GM06990 (cell line): ENCODE data around the gene CSF2RB.

Experiments used
- DNase-seq: peaks from one replicate; pipeline ENCODE4 v3.0.0-alpha.2; 2011; ENCODE audit not compliant: insufficient read length; ENCODE audit errors: extremely low read depth
- H3K27me3 ChIP-seq: replicated peaks from 2 replicates; pipeline ENCODE4 v1.6.0; 2011; ENCODE audit warnings: low read length; ENCODE audit not compliant: control insufficient read depth, insufficient read depth
- H3K36me3 ChIP-seq: 2 replicates; pipeline ENCODE4 v1.5.1; 2011; ENCODE audit warnings: low read length; ENCODE audit not compliant: control insufficient read depth, insufficient read depth
- H3K4me3 ChIP-seq: replicated peaks from 2 replicates; pipeline ENCODE4 v1.5.1; 2011; ENCODE audit warnings: low read depth, mild to moderate bottlenecking, control low read depth, low read length
- CTCF ChIP-seq: IDR thresholded peaks from 2 replicates; pipeline ENCODE4 v1.5.1; 2011; ENCODE audit warnings: low read length, control low read depth, mild to moderate bottlenecking, inconsistent platforms; ENCODE audit not compliant: insufficient read depth, poor library complexity, severe bottlenecking

The CSF2RB gene

GRCh38 chr22:36904260-36904880, 9.1 kb upstream of the CSF2RB start:
- Histone ChIP-seq H3K36me3 (no peaks in the 10 kb centered on the region), H3K27me3 (no peaks in the 10 kb centered on the region), H3K4me3 (no peak overlapping the region)
- DNase-seq: no peak
- peak; percentile 10 for TF ChIP-seq CTCF

GRCh38 chr22:36907253-36908195, 5.9 kb upstream of the CSF2RB start:
- no peaks in the 10 kb centered on the region for H3K27me3 ChIP-seq
- DNase-seq: no peak
- no peak overlapping the region for H3K4me3 ChIP-seq
- TF ChIP-seq CTCF: no peak
- no peaks in the 10 kb centered on the region for H3K36me3 ChIP-seq

- TF ChIP-seq CTCF: no peak
- DNase-seq: no peak
- H3K27me3 ChIP-seq: no peaks in the 10 kb centered on the region
Observed at GRCh38 chr22:36910461-36910860, 3.0 kb upstream of the CSF2RB start.

GRCh38 chr22:36911887-36912661, 1.4 kb upstream of the CSF2RB start:
- Histone ChIP-seq H3K36me3 (no peaks in the 10 kb centered on the region), H3K27me3 (no peaks in the 10 kb centered on the region), H3K4me3 (no peak overlapping the region)
- no peak for DNase-seq
- TF ChIP-seq CTCF: no peak

More at GRCh38 chr22:36910461-36910860, 3.0 kb upstream of the CSF2RB start:
- Histone ChIP-seq H3K36me3 (no peaks in the 10 kb centered on the region), H3K4me3 (no peak overlapping the region)

GRCh38 chr22:36912694-36913426, 568 bp upstream of the CSF2RB start:
- no peak for TF ChIP-seq CTCF
- H3K4me3 ChIP-seq: no peak overlapping the region
- H3K27me3 ChIP-seq: no peaks in the 10 kb centered on the region
- no peak for DNase-seq
- no peaks in the 10 kb centered on the region for H3K36me3 ChIP-seq
